ENCODE results near the gene RPL22. TPM values are rescaled to one million over a fixed set of nuclear protein-coding genes. Genes with fewer than 3 reads are reported as not detected.

RPL22 gene
- total and polyA plus RNA-seq, 2 of the 13 experiments (the other 11 are each of a cell fraction or from before 2014, with no cell fraction given), result 214 to 545 TPM

DNA sequence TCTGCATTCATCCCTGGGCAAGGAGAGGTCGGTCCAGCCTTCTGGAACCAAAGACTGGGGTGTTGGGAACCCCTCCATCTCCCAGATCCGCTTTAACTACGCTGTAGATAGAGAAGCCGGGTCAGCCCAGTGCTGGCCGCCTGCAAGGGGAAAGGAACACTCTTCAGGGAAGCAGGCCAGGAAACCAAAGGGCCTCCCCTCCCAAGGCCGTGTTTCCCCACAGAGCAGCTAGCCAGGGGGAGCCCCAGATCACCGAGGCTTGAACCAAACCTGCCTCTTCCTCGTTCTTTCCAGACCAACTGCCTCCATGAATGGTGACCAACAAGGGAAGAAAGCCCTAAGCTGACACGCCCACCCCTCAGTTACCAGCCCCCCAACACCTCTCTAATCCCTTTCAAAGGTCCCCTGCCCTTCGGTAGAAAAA, 18.0 kb downstream of the RPL22 start:
- WGBS (ENCODE audit: low lambda C conversion rate), result 12% methylated on average over 5 of the region's 10 CpGs
- CTCF ChIA-PET (ENCODE audit: low intra/inter-chr PET ratio, low total read pairs), result no interaction called here

DNA sequence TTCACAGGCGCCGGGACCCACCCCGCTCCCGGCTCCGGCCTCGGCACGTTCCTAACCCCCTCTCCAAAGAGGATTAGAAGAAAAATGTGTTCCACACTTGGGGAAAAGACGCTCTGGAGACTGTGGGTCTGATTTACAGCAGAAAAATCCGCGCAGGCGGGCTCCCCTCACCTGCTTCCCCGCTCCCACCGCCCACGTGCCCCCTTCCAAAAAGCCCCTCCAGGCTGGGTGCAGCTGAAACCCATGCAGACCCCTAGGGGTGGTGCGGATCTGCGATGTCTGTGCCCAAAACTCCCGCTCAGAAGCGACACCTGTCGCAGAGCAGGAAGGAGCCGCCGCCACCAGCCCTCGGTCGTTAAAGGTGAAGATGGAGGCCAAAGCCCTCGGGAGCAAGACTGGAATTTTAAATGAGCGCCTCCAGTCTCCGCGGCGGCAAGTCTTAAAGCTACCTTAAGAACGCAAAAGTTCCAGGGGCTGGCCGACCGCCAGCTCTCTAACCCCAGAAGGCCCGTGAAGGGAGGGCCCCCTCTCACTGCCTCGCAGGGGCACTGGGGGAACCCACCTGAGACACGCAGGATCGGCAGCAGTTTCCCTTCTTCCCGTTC, 18.6 kb downstream of the RPL22 start:
- no peak for ATAC-seq
- 52% methylated on average over 30 of the region's 36 CpGs for WGBS (ENCODE audit: low lambda C conversion rate)
- no peak overlapping the region for H3K27ac ChIP-seq (ENCODE audit: extremely low read length, insufficient read depth, low read length)
- in situ Hi-C loops (cut with HindIII; ENCODE audit: extremely low pct_ligation_motif_present, low pct_unique_long_range_greater_than_20kb), result no loop called here
- H3K4me3 ChIP-seq (replicated peaks in 1 of 3; ENCODE audit: insufficient read depth in 1 of 3, low read depth in 2 of 3, low read length in 3 of 3), result no peak overlapping the region
- H3K9me3 ChIP-seq (ENCODE audit: low read length), result no peaks in the 10 kb centered on the region
- no peaks in the 10 kb centered on the region for H3K79me2 ChIP-seq (ENCODE audit: insufficient read depth, low read length)
- H3K36me3 ChIP-seq (replicated peaks in 1 of 2; ENCODE audit: control insufficient read depth in 1 of 2, insufficient read depth in 2 of 2, low read length in 2 of 2), result peaks cover 5 to 13% of the 10 kb centered on the region in 2 experiments
- POLR2A ChIA-PET, result interaction anchor here (1.4 kb wide), 1 partner anchor 9 kb away, joined by 4 read pairs; no protein-coding TSS in a partner anchor
- CTCF ChIA-PET (ENCODE audit: low intra/inter-chr PET ratio, low total read pairs), result no interaction called here
- H4K20me1 ChIP-seq (ENCODE audit: insufficient read depth, low read length), result peaks cover 33% of the 10 kb centered on the region
- no peak overlapping the region for H2AFZ ChIP-seq (ENCODE audit: low read length)
- no peak overlapping the region for H3K9ac ChIP-seq (ENCODE audit: insufficient read depth, low read depth, low read length)
- no peak for DNase-seq (ENCODE audit: low spot score)
- FAIRE-seq, result no peak
- H3K4me1 ChIP-seq (ENCODE audit: insufficient read depth, low read length), result peaks cover 5% of the 10 kb centered on the region; the same call in 1 of the 2 replicates
- no peak overlapping the region for H3K4me2 ChIP-seq (ENCODE audit: low read depth, low read length)
- no TSS peak for BruUV-seq (replicated peaks)
- peaks cover 4 to 34% of the 10 kb centered on the region in 2 experiments for H3K27me3 ChIP-seq (ENCODE audit: control insufficient read depth in 1 of 2, insufficient read depth in 2 of 2, low read length in 2 of 2)
- intact Hi-C loops (cut with micrococcal nuclease; ENCODE audit: unreplicated experiment), result no loop called here
- no peak for TF ChIP-seq ISL2 (CRISPR knock-in tag; IDR thresholded peaks at IDR 0.05)
- no peak for TF ChIP-seq TERF1 (CRISPR knock-in tag; IDR thresholded peaks at IDR 0.05)
- no peak for TF ChIP-seq TEAD3 (CRISPR knock-in tag; optimal IDR thresholded peaks at IDR 0.05; ENCODE audit: borderline replicate concordance)
- TF ChIP-seq NAIF1 (CRISPR knock-in tag; IDR thresholded peaks at IDR 0.05; ENCODE audit: borderline replicate concordance), result no peak
- no peak for TF ChIP-seq ZNF570 (CRISPR knock-in tag; IDR thresholded peaks at IDR 0.05; ENCODE audit: borderline replicate concordance)

More for the DNA sequence above, 18.0 kb downstream of the RPL22 start:
- ATAC-seq, result peak; percentile 29
- POLR2A ChIA-PET, result interaction anchor here (1.4 kb wide), 1 partner anchor 9 kb away, joined by 4 read pairs; no protein-coding TSS in a partner anchor
- intact Hi-C loops (cut with micrococcal nuclease; ENCODE audit: unreplicated experiment), result no loop called here
- H3K36me3 ChIP-seq (replicated peaks in 1 of 2; ENCODE audit: control insufficient read depth in 1 of 2, insufficient read depth in 2 of 2, low read length in 2 of 2), result peaks cover 5 to 16% of the 10 kb centered on the region in 2 experiments
- H3K27me3 ChIP-seq (ENCODE audit: control insufficient read depth in 1 of 2, insufficient read depth in 2 of 2, low read length in 2 of 2), result peaks cover 4 to 34% of the 10 kb centered on the region in 2 experiments
- in situ Hi-C loops (cut with HindIII; ENCODE audit: extremely low pct_ligation_motif_present, low pct_unique_long_range_greater_than_20kb), result no loop called here
- H3K27ac ChIP-seq (ENCODE audit: extremely low read length, insufficient read depth, low read length), result no peak overlapping the region
- no peak overlapping the region for H3K9ac ChIP-seq (ENCODE audit: insufficient read depth, low read depth, low read length)
- H3K4me2 ChIP-seq (ENCODE audit: low read depth, low read length), result no peak overlapping the region
- H2AFZ ChIP-seq (ENCODE audit: low read length), result no peak overlapping the region
- H4K20me1 ChIP-seq (ENCODE audit: insufficient read depth, low read length), result peaks cover 35% of the 10 kb centered on the region
- FAIRE-seq, result no peak
- no TSS peak for BruUV-seq (replicated peaks)
- H3K4me1 ChIP-seq (ENCODE audit: insufficient read depth, low read length), result peaks cover 5% of the 10 kb centered on the region; the same call in 1 of the 2 replicates
- TF ChIP-seq RBM39 (IDR thresholded peaks at IDR 0.05; ENCODE audit: low read depth, low read length, poor library complexity, severe bottlenecking) (no peak), TERF1 (CRISPR knock-in tag; IDR thresholded peaks at IDR 0.05) (no peak)
- TF ChIP-seq, protein P1, sequence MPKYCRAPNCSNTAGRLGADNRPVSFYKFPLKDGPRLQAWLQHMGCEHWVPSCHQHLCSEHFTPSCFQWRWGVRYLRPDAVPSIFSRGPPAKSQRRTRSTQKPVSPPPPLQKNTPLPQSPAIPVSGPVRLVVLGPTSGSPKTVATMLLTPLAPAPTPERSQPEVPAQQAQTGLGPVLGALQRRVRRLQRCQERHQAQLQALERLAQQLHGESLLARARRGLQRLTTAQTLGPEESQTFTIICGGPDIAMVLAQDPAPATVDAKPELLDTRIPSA (CRISPR knock-in tag; IDR thresholded peaks at IDR 0.05; ENCODE audit: borderline replicate concordance), result no peak
- DNase-seq (ENCODE audit: low spot score), result no peak
- H3K4me3 ChIP-seq (replicated peaks in 1 of 3; ENCODE audit: insufficient read depth in 1 of 3, low read depth in 2 of 3, low read length in 3 of 3), result no peak overlapping the region
- no peaks in the 10 kb centered on the region for H3K9me3 ChIP-seq (ENCODE audit: low read length)
- no peaks in the 10 kb centered on the region for H3K79me2 ChIP-seq (ENCODE audit: insufficient read depth, low read length)
